Sigmoid colon (tissue), 3 donors: Measurements from ENCODE around the gene EGFLAM.

Experiments used
- POLR2A ChIP-seq, 2 donors: fragments of 450-650 bp; IDR thresholded peaks; one replicate each; pipeline ENCODE4 v1.6.1; 2016; ENCODE audit warnings: antibody characterized with exemption in 2 of 2, mild to moderate bottlenecking in 2 of 2, moderate library complexity in 2 of 2
- TF ChIP-seq, protein P1 (sequence below), 4 experiments: fragments of 450-650 bp in 3 of 4; fragments of 200-600 bp in 1 of 4; IDR thresholded peaks; one replicate each; pipeline ENCODE4 v1.5.1; 2016 to 2019; ENCODE audit warnings: antibody characterized with exemption in 4 of 4, mild to moderate bottlenecking in 3 of 4, moderate library complexity in 2 of 4

DNA sequence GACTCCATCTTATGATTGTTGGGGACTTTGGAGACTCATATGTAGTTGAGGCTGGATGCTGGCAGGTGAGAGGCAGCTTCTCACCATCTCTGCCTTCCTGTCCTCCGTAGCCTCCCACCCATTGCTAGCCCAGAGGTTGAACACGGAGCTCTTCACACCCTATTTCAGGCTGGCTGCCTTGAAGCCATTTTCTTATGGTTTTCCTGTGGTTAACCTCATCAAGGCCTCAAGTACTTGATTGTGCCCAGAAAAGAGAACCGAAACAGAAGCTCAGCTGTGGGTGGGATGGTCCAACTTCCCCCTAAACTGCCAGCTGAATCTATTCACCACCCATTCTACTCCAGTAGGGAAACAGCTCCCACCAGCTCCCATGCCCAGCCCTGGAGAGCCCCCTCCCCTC, 195.1 kb downstream of the EGFLAM start:
- TF ChIP-seq, protein P1, sequence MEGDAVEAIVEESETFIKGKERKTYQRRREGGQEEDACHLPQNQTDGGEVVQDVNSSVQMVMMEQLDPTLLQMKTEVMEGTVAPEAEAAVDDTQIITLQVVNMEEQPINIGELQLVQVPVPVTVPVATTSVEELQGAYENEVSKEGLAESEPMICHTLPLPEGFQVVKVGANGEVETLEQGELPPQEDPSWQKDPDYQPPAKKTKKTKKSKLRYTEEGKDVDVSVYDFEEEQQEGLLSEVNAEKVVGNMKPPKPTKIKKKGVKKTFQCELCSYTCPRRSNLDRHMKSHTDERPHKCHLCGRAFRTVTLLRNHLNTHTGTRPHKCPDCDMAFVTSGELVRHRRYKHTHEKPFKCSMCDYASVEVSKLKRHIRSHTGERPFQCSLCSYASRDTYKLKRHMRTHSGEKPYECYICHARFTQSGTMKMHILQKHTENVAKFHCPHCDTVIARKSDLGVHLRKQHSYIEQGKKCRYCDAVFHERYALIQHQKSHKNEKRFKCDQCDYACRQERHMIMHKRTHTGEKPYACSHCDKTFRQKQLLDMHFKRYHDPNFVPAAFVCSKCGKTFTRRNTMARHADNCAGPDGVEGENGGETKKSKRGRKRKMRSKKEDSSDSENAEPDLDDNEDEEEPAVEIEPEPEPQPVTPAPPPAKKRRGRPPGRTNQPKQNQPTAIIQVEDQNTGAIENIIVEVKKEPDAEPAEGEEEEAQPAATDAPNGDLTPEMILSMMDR (IDR thresholded peaks at IDR 0.05), result no peak
- TF ChIP-seq POLR2A (IDR thresholded peaks at IDR 0.05), result no peak
